ENCODE data around the gene COL6A2.

The COL6A2 gene

DNA sequence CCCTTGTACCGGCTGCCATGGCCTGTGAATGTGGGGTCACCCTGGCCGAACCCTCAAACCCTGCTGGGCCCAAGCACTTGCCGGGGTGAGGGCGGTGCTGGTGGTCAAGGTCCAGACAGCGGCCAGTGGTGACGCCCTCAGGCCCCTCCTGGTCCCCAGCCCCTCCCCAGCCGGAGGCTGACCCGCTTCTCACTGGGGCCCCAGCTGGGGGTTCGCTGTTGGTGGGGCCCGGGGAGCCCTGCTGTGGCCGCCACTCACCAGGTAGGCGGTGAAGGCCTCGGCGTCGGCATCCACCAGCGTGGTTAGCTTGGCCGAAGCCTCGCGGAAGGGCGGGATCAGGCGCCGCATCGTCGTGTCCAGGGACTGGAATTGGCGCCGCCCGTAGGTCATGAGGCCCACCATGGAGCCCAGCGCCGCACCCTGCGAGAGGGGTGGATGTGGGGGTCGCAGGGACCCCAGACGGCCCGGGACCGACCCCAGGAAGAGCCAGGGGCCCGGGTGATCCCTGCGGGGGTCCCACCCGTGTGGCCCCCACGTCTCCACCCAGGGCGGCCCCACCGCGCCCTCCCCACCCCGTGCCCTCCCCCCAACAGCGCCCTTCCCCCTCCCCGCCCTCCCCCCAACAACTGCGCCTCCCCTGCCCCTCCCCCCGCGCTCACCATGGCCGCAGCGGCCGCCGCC, 47.4 kb downstream of the COL6A2 start:
- DNase-seq: no peak

DNA sequence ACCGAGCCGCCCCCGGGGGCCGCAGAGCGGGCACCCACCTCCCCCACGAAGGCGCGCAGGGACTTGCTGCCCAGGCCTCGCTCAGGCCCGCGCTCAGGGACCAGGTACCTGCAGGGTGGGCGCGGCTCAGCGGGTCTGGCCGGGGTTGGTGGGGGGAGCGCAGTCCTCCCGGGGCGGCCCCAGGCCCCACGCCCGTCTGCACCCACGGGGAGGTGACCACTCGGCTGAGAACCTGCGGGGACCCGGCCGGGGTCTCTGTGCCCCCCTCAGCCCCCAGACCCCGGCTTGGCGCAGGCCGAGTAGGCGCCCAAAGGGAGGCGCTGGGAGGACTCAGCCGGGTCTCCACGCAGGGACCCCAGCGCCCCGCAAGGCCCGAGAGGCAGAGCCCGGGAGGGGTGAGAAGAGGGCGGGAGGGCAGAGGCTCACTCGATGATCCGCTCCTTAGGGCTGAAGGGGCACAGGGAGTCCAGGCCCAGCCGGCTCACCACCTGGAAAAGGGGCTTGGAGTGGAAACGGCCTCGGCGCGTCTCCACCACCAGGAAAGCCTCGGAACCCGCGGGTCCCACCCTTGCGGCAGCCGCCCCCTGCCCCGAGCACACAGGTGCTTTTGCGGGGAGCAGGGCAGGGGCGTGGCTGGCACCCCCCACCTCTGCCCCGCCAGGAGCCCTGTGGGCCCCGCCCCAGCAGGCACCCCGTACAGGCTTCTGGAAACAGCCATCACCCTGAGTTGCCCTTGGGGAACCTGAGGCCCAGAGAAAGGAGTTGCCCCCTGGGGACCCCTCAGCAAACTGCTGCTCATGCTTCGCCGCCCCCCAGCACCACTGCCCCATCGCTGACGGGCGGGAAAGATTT, 48.2 kb downstream of the COL6A2 start:
- DNase-seq: no peak

DNA sequence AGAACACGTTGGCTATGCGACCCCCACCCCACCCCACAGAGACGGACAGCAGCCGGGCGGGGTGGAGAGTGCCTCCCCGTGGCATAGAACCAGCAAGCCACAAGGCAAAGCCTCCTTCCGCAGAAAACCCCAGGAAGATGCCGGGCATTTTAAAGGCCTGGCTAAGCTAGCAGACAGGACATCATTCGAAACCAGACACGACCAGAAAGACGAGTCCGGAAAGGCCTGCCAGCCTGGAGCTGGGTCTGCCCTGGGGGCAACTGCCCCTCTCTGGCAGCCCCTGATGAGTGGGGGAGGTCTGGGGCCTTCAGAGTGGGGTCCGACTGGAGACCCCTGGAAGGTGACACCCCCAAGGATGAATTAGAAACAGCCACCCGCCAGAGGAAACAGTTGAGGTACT, 48.9 kb downstream of the COL6A2 start:
- DNase-seq: no peak

DNA sequence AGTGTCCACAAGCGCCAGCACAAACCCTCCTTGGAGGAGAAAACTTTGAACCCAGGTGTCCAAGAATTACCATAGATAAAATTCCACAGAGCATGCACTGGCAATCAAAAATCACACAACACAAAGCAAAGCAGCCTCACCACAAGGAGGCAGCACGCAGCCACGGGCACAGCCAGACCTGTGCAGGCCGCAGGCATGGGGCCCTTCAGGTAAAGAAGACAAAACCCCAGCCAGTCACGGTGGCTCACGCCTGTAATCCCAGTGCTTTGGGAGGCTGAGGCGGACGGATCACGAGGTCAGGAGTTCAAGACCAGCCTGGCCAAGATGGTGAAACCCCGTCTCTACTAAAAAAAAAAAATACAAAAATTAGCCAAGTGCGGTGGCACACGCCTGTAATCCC, 49.5 kb downstream of the COL6A2 start:
- peak; percentile 61 for DNase-seq

DNA sequence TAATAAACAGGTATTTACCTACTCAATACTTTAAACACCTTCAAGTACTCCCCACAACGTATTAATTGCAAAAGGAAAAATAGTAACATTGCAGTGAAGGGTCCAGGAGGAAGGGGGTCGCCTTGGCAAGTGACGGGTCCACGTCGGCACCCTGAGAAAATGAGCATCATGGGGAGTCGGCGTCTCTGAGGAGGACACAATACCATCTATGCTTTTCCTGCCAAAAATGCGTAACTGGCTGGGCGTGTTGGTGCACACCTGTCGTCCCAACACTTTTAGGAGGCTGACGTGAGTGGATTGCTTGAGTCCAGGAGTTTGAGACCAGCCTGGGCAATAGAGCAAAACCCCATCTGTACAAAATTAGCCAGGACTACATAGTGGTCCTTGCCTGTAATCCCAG, 50.2 kb downstream of the COL6A2 start:
- no peak for DNase-seq

DNA sequence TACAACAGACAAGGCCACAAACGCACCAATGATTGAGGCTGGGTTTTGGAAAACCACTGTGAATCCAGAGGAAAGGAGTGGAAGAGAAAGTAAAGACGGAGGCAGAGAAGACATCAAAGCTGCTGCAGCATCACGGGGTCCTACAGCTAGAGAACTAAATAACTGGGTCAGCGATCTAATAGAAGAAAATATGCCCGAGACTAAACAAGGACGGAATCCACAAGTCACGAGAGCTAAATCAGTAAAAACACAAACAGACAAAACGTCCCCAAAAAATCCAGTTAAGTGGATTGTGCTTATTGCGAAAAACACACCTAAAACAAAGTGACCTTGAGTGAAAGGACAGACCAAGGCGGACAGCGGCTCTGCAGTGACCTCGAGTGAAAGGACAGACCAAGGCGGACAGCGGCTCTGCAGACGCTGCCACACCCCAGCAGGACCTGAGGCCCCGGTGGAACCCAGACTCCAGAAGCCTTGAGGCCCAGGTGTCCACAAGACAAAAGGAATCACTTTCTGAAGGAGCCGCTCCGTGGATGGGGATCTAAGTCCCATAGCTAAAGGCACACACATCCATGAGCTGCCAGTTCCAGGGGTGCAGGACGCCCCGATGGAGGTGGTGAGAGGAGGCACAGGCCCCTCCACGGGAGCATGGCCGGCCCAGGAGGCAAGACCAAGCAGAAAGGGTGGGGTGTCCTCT, 51.4 kb downstream of the COL6A2 start:
- DNase-seq: no peak

DNA sequence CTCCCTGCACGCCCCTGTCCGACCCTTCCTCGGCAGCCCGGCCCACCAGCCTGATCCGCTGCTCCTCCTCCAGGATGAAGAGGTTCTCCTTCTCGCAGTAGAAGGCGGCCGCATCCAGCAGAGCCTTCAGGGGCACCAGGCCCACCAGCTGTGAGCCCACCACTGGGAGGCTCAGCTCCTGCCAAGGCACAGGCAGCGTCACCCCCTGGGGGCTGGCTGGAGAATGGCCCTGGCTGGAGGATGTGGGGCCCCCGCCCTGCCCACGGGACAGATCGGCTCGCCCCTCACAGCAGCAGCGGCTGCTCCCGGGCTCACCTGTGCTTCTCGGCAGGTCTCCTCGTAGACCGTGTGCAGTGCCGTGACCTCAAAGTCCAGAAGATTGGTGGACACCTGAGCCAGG, 52.2 kb downstream of the COL6A2 start:
- DNase-seq: no peak

DNA sequence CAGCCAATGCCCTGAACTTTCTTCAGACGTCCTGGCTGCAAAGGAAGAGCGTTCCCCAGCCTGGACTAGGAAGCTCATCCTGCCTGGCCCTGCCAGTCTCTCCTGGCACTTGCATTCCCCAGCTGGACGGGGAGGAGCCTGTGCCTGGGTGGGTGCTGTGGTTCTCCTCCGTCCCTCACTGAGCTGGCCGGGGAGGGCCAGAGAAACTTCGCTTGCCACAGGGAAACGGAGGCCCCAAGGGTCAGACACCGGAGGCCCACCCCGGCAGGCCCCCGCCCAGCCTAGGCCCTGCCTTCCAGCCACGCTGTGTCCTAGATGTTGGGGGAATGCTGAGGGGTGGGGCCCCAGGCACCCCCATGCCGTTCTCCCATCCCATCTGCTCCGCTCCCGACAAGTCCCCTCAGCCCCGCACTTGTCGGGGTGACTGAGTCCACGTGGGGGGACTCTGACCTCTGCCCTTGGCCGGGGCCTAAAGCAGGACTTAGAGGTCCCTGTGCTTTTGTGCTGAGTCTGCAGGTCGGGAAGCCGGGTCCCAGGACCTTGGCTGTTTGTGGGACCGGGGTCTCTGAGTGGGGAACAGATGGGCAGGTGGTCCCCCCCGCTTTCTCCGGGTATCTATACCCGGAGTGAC, 52.7 kb downstream of the COL6A2 start:
- DNase-seq: no peak

DNA sequence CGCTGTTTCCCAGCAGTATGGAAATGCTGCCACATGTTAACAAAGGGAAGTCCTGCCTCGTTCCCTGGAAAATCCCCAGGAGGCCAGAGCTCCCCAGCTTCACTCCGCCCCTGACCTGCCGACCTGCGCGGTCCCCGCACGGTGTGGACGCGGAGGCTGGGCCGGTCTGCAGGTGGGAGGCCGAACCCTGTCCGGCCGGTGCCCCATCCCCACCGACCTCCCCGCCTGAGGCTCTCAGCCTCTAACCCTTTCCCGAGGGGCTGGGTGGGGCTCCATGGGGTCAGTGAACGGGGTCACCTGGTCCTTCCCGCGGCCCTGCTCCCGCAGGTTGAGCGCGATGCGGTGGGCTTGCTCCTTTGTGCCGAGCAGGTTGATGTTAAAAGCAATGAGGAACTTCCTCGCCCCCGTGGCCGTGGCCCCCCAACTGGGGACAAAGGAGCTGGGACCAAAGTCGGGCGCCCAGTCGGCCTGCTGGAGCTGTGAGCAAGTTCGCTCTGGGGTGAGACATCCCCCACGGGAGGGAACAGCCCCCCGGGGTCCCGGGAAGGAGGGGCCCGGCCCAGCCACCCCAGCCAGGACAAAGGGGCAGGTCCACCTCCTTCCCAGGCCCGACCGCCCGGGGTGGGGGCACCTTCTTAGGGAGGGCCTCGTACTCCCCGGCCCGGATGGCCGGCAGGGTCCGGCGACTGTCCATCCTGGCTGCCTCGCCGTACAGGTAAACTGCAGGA, 53.5 kb downstream of the COL6A2 start:
- DNase-seq: no peak

DNA sequence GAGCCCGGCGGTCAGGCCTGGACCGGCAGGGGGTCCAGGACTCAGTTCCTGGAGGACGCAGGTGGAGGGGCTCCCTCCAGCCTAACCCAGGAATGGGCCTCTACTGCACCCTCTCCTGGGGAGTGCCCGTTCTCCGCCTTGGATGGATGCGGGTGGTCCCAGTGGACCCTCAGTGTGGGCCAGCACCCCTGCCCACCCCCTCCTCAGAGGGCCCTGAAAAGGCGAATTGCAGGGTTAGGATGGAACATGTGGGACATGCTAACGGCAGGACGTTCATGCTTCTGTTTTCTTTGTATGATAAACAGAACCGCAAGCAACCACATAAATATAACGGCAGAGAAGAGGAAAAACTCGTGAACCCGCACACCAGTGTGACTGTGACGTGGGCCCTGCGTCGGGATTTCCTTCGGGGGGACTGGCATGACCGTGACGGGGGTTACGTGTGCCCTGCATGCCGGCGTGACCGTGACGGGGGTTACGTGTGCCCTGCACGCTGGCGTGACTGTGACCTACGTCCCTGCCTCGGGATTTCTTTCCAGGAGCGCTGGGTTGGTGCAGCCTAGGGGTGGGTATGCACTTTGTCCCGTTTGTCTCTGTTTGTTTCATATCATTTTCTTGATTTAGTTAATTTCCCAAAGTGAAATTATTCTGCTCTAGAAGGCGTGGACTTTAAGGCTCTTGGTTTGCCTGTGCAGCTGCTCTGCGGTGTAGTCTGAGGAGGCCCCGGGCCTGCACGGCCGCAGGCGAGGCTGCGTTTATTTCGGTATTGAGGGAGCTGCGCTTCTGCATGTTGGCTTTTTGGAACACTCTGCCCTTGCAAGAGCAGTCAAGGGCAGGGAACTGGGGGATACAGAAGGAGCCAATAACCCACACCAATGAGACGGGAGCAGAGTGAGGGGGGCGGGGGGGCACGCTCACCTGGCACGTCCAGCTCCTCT, 54.3 kb downstream of the COL6A2 start:
- no peak for DNase-seq

DNA sequence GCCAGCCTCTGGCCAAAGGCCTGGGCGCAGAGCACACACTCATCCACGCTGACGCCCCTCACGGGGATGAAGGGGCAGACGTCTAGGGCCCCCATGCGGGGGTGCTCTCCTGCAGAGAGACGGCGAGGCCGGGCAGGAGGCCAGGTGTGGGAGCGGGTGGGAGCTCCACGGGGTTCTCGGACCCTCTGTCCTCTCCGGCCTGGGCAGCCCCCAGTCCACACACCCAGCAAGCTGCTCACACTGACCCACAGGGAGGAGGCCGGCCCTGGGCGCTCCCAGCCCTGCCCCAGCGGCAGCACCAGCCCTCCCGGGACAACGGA, 55.0 kb downstream of the COL6A2 start:
- DNase-seq: no peak

DNA sequence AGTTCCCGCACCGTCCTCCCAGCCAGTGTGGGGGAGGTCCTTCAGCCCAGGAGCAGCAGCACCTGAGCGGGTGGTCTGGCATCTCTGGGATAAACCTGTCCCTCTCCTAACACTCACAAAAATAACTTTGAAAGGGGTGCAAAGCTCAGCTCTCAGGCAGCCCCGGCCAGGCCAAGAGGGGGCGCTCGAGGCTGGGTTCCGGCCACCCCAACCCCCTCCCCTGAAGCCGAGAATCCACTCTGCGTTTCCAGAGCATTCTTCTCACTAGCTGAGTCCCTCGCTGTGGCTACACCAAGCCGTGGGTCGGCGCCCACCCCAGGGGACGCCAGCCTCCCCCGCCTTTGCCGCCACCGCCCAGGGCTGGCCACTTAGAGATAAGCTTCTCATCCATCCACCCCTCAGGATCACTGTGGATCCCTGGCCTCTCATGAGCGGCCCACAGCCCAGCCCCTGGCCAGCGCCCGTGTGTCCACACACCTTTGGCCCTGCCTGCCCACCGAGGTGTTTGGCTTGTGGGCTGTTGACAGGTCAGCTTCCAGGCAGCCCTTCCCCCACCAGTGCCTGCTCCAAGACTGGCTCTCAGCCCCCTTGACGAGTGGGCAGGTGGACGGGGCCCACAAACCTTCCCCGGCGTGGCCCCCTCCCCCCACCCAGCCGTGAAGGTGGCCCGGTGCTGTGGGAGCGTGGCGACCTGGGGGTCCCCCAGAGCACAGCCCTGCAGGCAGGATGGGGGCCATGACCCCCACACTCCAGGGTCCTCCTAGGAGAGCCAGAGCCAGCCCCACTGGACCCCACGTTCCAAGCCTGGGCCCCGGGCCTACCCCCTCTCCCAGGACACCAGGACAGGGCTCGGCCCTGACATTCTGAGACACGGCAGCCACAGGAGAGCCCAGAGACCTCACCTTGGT, 55.6 kb downstream of the COL6A2 start:
- DNase-seq: peak; percentile 45

DNA sequence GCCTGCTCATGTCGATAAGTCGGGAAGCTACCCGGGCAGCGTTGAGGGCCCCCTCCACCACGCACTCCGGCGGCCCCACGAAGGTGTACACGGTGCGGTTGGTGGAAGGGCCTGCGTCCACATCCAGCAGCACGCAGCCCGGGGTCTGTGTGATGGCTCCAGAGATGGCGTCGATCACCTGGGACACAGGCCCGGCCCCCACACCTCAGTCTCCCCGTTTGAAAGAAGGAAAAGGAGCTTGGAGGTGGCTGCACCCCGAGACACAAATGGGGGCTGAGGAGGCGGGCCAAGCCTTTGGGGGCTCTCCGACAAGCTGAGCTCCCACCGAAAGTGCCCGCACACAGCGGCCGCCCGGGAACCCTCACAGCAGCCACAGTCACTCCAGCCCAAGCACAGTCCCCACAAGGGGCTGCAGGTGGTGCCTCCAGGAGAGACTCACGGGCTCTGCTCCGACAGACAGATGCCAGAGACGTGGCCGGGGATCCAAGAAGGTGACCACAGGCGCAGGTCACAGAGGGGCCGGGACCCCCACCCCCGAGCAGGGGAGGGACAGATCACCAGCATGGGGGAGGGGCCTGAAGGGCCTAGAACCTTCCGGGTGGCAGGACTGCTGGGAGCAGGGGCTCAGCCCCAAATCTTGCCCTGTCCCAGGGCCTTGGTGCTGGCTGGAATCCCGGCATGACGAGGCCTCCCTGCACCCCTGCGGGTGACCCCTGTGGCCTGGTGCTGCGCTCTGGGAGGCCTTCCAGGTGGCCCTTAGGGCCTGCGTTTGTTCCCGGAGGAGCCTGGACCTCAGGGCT, 56.4 kb downstream of the COL6A2 start:
- no peak for DNase-seq

DNA sequence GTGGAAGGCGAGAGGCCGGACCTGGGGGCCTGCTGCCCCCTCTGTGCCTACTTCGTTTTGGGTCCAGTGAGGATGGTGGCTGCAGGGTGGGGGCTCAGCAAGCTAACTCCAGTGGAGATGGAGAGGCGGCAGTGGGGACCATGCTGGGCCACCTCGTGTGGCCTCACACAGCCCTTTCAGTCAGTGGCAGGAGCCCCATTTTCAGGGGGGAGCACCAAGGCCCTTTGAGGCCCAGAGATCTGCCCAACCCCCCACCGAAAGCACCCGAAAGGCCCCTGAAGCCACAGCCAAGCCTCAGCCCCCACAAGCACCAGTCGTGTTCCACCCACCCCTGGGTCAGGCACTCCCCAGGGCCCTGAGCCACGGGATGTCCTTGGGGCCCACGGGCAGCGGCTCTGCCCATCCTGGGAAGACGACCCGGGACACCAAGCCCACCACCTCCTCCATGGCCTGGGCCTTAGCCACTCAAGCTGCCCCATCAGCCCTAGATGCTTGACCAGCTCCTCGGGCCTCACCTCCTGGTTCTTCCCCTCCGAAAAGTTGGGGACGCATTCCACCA, 57.1 kb downstream of the COL6A2 start:
- DNase-seq: no peak

DNA sequence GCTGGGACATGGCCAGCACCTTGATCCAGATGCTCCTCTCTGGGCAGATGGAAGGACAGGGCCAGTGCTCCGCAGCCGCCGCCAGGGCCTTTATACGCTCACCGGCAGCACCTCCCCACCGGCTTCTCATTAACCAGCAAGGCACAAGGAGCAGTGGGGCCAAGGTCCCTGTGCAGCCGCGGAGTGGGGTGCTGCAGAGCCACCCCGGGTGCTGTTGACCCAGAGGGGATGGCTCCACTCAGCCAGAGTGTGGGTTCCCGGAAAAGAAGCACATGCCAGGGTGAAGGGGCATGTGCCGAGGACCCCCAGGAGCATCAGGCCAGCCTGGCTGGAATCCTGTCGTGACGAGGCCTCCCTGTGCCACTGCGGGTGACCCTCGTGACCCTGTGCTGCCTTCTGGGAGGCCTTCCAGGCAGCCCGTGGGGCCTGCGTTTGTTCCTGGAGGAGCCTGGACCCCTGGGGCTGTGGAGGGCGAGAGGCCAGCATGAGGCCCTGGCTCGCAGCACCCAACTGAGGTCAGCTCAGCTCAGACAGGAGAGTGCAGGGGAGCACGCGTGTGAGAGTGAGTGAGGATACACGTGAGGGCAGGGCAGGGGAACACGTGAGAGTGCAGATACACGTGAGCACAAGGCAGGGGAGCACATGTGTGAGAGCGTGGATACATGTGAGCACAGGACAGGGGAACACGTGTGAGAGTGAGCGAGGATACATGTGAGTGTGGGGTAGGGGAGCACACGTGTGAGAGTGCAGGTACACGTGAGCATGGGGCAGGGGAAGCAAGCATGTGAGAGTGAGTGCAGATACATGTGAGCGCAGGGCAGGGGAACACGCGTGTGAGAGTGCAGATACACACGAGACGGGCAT, 57.8 kb downstream of the COL6A2 start, which contains the start of gene FTCD:
Gene FTCD (minus strand): TSS at position 66 of the 864 bp plus-strand sequence. CDS start 56 bp downstream, at position 10.
- DNase-seq: no peak

DNA sequence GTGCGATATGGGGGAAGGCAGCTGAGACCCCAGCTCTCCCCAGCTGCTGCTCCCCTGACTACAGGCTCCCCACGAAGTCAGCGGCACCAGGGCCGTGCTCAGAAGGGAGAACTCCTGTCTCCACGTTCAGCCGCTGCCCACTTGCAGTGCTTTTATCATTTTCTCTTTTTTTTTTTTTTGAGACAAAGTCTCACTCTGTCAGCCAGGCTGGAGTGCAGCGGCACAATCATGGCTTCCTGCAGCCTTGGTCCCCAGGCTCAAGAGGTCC, 58.4 kb downstream of the COL6A2 start:
- DNase-seq: no peak

DNA sequence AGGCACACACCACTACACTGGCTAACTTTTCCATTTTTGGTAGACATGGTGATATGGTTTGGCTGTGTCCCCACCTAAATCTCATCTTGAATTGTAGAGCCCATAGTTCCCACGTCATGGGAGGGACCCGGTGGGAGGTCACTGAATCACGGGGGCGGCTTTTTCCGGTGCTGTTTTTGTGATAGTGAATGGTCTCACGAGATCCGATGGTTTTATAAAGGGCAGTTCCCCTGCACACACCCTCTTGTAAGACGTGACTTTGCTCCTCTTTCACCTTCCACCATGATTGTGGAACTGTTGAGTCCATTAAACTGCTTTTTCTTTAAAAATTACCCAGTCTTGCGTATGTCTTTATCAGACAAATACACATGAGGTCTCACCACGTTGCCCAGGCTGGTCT, 58.8 kb downstream of the COL6A2 start:
- DNase-seq: no peak

DNA sequence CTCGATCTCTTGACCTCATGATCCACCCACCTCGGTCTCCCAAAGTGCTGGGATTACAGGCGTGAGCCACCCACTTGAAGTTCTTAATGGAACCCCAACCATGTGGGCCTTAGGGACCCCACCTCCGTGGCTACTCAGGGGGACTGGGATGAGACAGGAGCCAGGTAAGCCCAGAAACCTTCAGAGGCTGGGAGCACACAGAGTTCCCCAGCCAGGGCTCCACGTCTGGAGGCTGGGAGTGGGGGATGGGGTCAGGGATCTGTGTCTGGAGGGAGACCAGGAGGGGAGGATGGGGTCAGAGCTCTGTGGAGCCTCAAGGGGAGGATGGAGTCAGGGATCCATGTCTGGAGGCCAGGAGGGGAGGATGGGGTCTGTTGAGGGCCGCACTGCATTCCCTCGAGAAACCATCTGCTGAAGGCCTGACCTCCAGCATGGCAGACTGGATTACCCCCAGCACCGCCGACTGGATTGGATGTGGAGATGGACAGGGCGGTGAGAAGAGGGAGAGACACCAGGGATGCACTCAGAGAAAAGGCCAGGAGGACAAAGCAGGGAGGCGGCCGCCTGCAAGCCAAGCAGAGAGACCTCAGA, 59.6 kb downstream of the COL6A2 start:
- no peak for DNase-seq

All from CD4-positive, alpha-beta T cell treated with Interleukin-12 subunit alpha and Interleukin-12 subunit beta, for 1 hour (primary cell).